Measurements from ENCODE around the gene UQCR10. TPM values are rescaled to one million over a fixed set of nuclear protein-coding genes. Genes with fewer than 3 reads are reported as not detected.

Gene UQCR10
- total RNA-seq, 3 donors from 2014 or later (not counting 1 experiment from before 2014, with no cell fraction given) = 33.6 to 40.8 (median 35.4) TPM

GRCh38 chr22:29772170-29772641 is 5.0 kb downstream of the UQCR10 start:
- Histone ChIP-seq H3K9me3 (ENCODE audit: control insufficient read depth, insufficient read depth, low read length) (no peaks in the 10 kb centered on the region), H3K36me3 (ENCODE audit: control insufficient read depth, insufficient read depth, low read length) (peaks cover 17% of the 10 kb centered on the region), H3K27ac (ENCODE audit: low read length) (no peak overlapping the region), H3K4me3 (ENCODE audit: low read length) (no peak overlapping the region), H3K4me1 (ENCODE audit: control insufficient read depth, insufficient read depth, low read length) (peaks cover 11% of the 10 kb centered on the region), H3K27me3 (ENCODE audit: control insufficient read depth, insufficient read depth, low read length) (no peaks in the 10 kb centered on the region)
- Mint-ChIP-seq H3K36me3 (no peaks in the 10 kb centered on the region), H3K4me1 (peaks cover 13 to 17% of the 10 kb centered on the region in 2 donors), H3K27ac (no peak overlapping the region), H3K4me3 (no peak overlapping the region), H3K27me3 (ENCODE audit: low read depth in 2 of 2) (no peaks in the 10 kb centered on the region), H3K9me3 (no peaks in the 10 kb centered on the region)
- intact Hi-C loops (cut with micrococcal nuclease) = no loop called here
- 82% methylated on average over 5 of the region's 5 CpGs for WGBS (ENCODE audit: insufficient coverage)
- DNase-seq = no peak
- no peak for TF ChIP-seq CTCF (IDR thresholded peaks at IDR 0.05)
- no peak for ATAC-seq

GRCh38 chr22:29773233-29773632 is 6.1 kb downstream of the UQCR10 start:
- 94% methylated on average over 2 of the region's 2 CpGs for WGBS (ENCODE audit: insufficient coverage)
- H3K4me1 ChIP-seq (ENCODE audit: control insufficient read depth, insufficient read depth, low read length) = peaks cover 4% of the 10 kb centered on the region
- TF ChIP-seq CTCF (IDR thresholded peaks at IDR 0.05) = no peak
- Mint-ChIP-seq H3K4me3 (no peak overlapping the region), H3K36me3 (no peaks in the 10 kb centered on the region), H3K9me3 (no peaks in the 10 kb centered on the region), H3K27ac (no peak overlapping the region), H3K4me1 (peaks cover 3 to 7% of the 10 kb centered on the region in 2 donors), H3K27me3 (ENCODE audit: low read depth in 2 of 2) (no peaks in the 10 kb centered on the region)
- peaks cover 17% of the 10 kb centered on the region for H3K36me3 ChIP-seq (ENCODE audit: control insufficient read depth, insufficient read depth, low read length)
- ATAC-seq (no peak), DNase-seq (no peak)
- intact Hi-C loops (cut with micrococcal nuclease) = no loop called here
- H3K9me3 ChIP-seq (ENCODE audit: control insufficient read depth, insufficient read depth, low read length) = no peaks in the 10 kb centered on the region
- no peaks in the 10 kb centered on the region for H3K27me3 ChIP-seq (ENCODE audit: control insufficient read depth, insufficient read depth, low read length)
- H3K4me3 ChIP-seq (ENCODE audit: low read length) = no peak overlapping the region
- H3K27ac ChIP-seq (ENCODE audit: low read length) = no peak overlapping the region

- 98% methylated on average over 5 of the region's 5 CpGs for WGBS (ENCODE audit: insufficient coverage)
- intact Hi-C loops (cut with micrococcal nuclease) = no loop called here
- H3K27ac Mint-ChIP-seq = no peak overlapping the region
Measured at GRCh38 chr22:29780220-29780619, 13.1 kb downstream of the UQCR10 start.

More at GRCh38 chr22:29780220-29780619, 13.1 kb downstream of the UQCR10 start:
- DNase-seq (no peak), ATAC-seq (no peak)
- no peak overlapping the region for H3K4me3 Mint-ChIP-seq
- H3K4me1 ChIP-seq (ENCODE audit: control insufficient read depth, insufficient read depth, low read length) = no peaks in the 10 kb centered on the region
- H3K9me3 Mint-ChIP-seq = no peaks in the 10 kb centered on the region
- TF ChIP-seq CTCF (IDR thresholded peaks at IDR 0.05) = no peak
- no peaks in the 10 kb centered on the region for H3K9me3 ChIP-seq (ENCODE audit: control insufficient read depth, insufficient read depth, low read length)
- H3K4me1 Mint-ChIP-seq = no peaks in the 10 kb centered on the region
- no peak overlapping the region for H3K27ac ChIP-seq (ENCODE audit: low read length)
- H3K27me3 ChIP-seq (ENCODE audit: control insufficient read depth, insufficient read depth, low read length) = no peaks in the 10 kb centered on the region
- H3K4me3 ChIP-seq (ENCODE audit: low read length) = no peak overlapping the region
- H3K27me3 Mint-ChIP-seq (ENCODE audit: low read depth in 2 of 2) = no peaks in the 10 kb centered on the region
- H3K36me3 ChIP-seq (ENCODE audit: control insufficient read depth, insufficient read depth, low read length) = no peaks in the 10 kb centered on the region
- H3K36me3 Mint-ChIP-seq = no peaks in the 10 kb centered on the region
